ENCODE results near the gene C11orf91. TPM values are rescaled to one million over a fixed set of nuclear protein-coding genes. Genes with fewer than 3 reads are reported as not detected.

The C11orf91 gene
- total RNA-seq, 2 experiments from 2014 or later: not detected

GRCh38 chr11:33654594-33654993 is 46.0 kb downstream of the C11orf91 start:
- Histone ChIP-seq H3K79me2 (ENCODE audit: insufficient read depth, low read depth, low read length) (no peaks in the 10 kb centered on the region), H3K4me2 (ENCODE audit: low read length) (no peak overlapping the region), H3K36me3 (ENCODE audit: insufficient read depth, low read length) (peaks cover 48% of the 10 kb centered on the region), H3K4me1 (ENCODE audit: insufficient read depth, low read length, poor library complexity, severe bottlenecking) (peaks cover 11% of the 10 kb centered on the region), H3K9me3 (ENCODE audit: low read length) (no peaks in the 10 kb centered on the region), H3K27ac (ENCODE audit: low read depth, low read length, poor library complexity, severe bottlenecking) (no peak overlapping the region), H4K20me1 (ENCODE audit: insufficient read depth, low read length) (no peaks in the 10 kb centered on the region), H3K4me3 (ENCODE audit: low read depth, low read length, poor library complexity, severe bottlenecking) (no peak overlapping the region), H3K9me2 (ENCODE audit: insufficient read depth, low read length) (no peaks in the 10 kb centered on the region), H2AFZ (ENCODE audit: low read length) (no peak overlapping the region)
- no TSS peak for BruUV-seq (replicated peaks)
- no peak for DNase-seq (ENCODE audit: low spot score)
- CTCF ChIA-PET (ENCODE audit: unreplicated experiment): no interaction called here
- TF ChIP-seq CTCF (conservative IDR thresholded peaks at IDR 0.05; ENCODE audit: low read length): no peak
- TF ChIP-seq EZH2phosphoT487 (IDR thresholded peaks at IDR 0.05; ENCODE audit: borderline replicate concordance, low read depth, low read length): no peak
- POLR2A ChIA-PET: no interaction called here
- intact Hi-C loops (cut with micrococcal nuclease; ENCODE audit: unreplicated experiment): no loop called here

GRCh38 chr11:33652930-33653329 is 47.7 kb downstream of the C11orf91 start:
- no TSS peak for BruUV-seq (replicated peaks)
- Histone ChIP-seq H3K4me2 (ENCODE audit: low read length) (no peak overlapping the region), H3K4me3 (ENCODE audit: low read depth, low read length, poor library complexity, severe bottlenecking) (no peak overlapping the region), H3K9me2 (ENCODE audit: insufficient read depth, low read length) (no peaks in the 10 kb centered on the region), H3K36me3 (ENCODE audit: insufficient read depth, low read length) (peaks cover 50% of the 10 kb centered on the region), H3K79me2 (ENCODE audit: insufficient read depth, low read depth, low read length) (no peaks in the 10 kb centered on the region), H4K20me1 (ENCODE audit: insufficient read depth, low read length) (no peaks in the 10 kb centered on the region), H3K9me3 (ENCODE audit: low read length) (no peaks in the 10 kb centered on the region), H3K27ac (ENCODE audit: low read depth, low read length, poor library complexity, severe bottlenecking) (no peak overlapping the region), H2AFZ (ENCODE audit: low read length) (no peak overlapping the region), H3K4me1 (ENCODE audit: insufficient read depth, low read length, poor library complexity, severe bottlenecking) (peaks cover 11% of the 10 kb centered on the region)
- ChIA-PET POLR2A (no interaction called here), CTCF (ENCODE audit: unreplicated experiment) (no interaction called here)
- intact Hi-C loops (cut with micrococcal nuclease; ENCODE audit: unreplicated experiment): no loop called here
- no peak for DNase-seq (ENCODE audit: low spot score)
- no peak for TF ChIP-seq EZH2phosphoT487 (IDR thresholded peaks at IDR 0.05; ENCODE audit: borderline replicate concordance, low read depth, low read length)
- no peak for TF ChIP-seq CTCF (conservative IDR thresholded peaks at IDR 0.05; ENCODE audit: low read length)

- Histone ChIP-seq H4K20me1 (ENCODE audit: insufficient read depth, low read length) (no peaks in the 10 kb centered on the region), H3K79me2 (ENCODE audit: insufficient read depth, low read depth, low read length) (no peaks in the 10 kb centered on the region), H3K36me3 (ENCODE audit: insufficient read depth, low read length) (peaks cover 54% of the 10 kb centered on the region), H3K27ac (ENCODE audit: low read depth, low read length, poor library complexity, severe bottlenecking) (no peak overlapping the region), H3K4me3 (ENCODE audit: low read depth, low read length, poor library complexity, severe bottlenecking) (no peak overlapping the region), H3K4me1 (ENCODE audit: insufficient read depth, low read length, poor library complexity, severe bottlenecking) (peaks cover 11% of the 10 kb centered on the region), H3K9me3 (ENCODE audit: low read length) (no peaks in the 10 kb centered on the region), H3K9me2 (ENCODE audit: insufficient read depth, low read length) (no peaks in the 10 kb centered on the region), H3K4me2 (ENCODE audit: low read length) (no peak overlapping the region), H2AFZ (ENCODE audit: low read length) (no peak overlapping the region)
- intact Hi-C loops (cut with micrococcal nuclease; ENCODE audit: unreplicated experiment): no loop called here
- TF ChIP-seq EZH2phosphoT487 (IDR thresholded peaks at IDR 0.05; ENCODE audit: borderline replicate concordance, low read depth, low read length) (no peak), CTCF (conservative IDR thresholded peaks at IDR 0.05; ENCODE audit: low read length) (no peak)
- no peak for DNase-seq (ENCODE audit: low spot score)
- CTCF ChIA-PET (ENCODE audit: unreplicated experiment): no interaction called here
- no TSS peak for BruUV-seq (replicated peaks)
- POLR2A ChIA-PET: no interaction called here
These were observed 48.2 kb downstream of the C11orf91 start for GRCh38 chr11:33652431-33652830.
